GM19372 (cell line): ENCODE data around the gene BPIFA2.

Experiments used
- ATAC-seq: cut with Tn5 transposase; IDR thresholded peaks from one replicate; pipeline ENCODE4 v1.9.1; 2021; ENCODE audit warnings: mild to moderate bottlenecking, low read depth, moderate library complexity; ENCODE audit not compliant: unreplicated experiment

BPIFA2 gene

GRCh38 chr20:33191955-33192354 is 24.0 kb downstream of the BPIFA2 start:
- no peak for ATAC-seq

- ATAC-seq: no peak
Observed at GRCh38 chr20:33192912-33193501, 25.0 kb downstream of the BPIFA2 start.

- ATAC-seq: no peak
Observed at GRCh38 chr20:33199026-33199425, 31.1 kb downstream of the BPIFA2 start.

- ATAC-seq: no peak
Observed at GRCh38 chr20:33202451-33202850, 34.5 kb downstream of the BPIFA2 start.

- no peak for ATAC-seq
Observed at GRCh38 chr20:33203444-33203843, 35.5 kb downstream of the BPIFA2 start.

GRCh38 chr20:33209789-33210188 is 41.8 kb downstream of the BPIFA2 start:
- ATAC-seq: no peak

GRCh38 chr20:33210371-33210770 is 42.4 kb downstream of the BPIFA2 start:
- ATAC-seq: no peak

- ATAC-seq: no peak
Observed at GRCh38 chr20:33211817-33212424, 44.0 kb downstream of the BPIFA2 start.

GRCh38 chr20:33217052-33217451 is 49.1 kb downstream of the BPIFA2 start, which contains the start of gene BPIFA3:
Gene BPIFA3, plus strand, starts transcription at chr20:33217352. Its CDS starts 185 bp downstream, at chr20:33217537.
- no peak for ATAC-seq

- no peak for ATAC-seq
Observed at GRCh38 chr20:33224399-33224798, 56.4 kb downstream of the BPIFA2 start.

GRCh38 chr20:33229843-33230242 is 61.9 kb downstream of the BPIFA2 start:
- ATAC-seq: no peak
